T follicular helper cell (primary cell): ENCODE measurements around the gene FSD1.
"Not testable (repeated sequence)": the region's sequence is repeated elsewhere in the genome, so short reads cannot be mapped to it uniquely, and the experiment has no call there.

Experiments
- DNase-seq: peaks from one replicate; pipeline ENCODE4 v3.0.0-alpha.2; 2020; ENCODE audit warnings: low read depth

The FSD1 gene

GRCh38 chr19:4284974-4285373, 19.4 kb upstream of the FSD1 start:
- DNase-seq: no peak

- not testable (repeated sequence) for DNase-seq
Observed at GRCh38 chr19:4286141-4286540, 18.3 kb upstream of the FSD1 start.

GRCh38 chr19:4288091-4288777, 16.2 kb upstream of the FSD1 start:
- no peak for DNase-seq

GRCh38 chr19:4291184-4291732, 13.1 kb upstream of the FSD1 start:
- no peak for DNase-seq

GRCh38 chr19:4292515-4292914, 11.9 kb upstream of the FSD1 start:
- DNase-seq: no peak

- no peak for DNase-seq
Observed at GRCh38 chr19:4294389-4294788, 10.0 kb upstream of the FSD1 start.

- no peak for DNase-seq
Observed at GRCh38 chr19:4295972-4296771, 8.2 kb upstream of the FSD1 start.

GRCh38 chr19:4297901-4298809, 6.2 kb upstream of the FSD1 start:
- no peak for DNase-seq

GRCh38 chr19:4298810-4299550, 5.4 kb upstream of the FSD1 start:
- no peak for DNase-seq

GRCh38 chr19:4300589-4300988, 3.8 kb upstream of the FSD1 start:
- DNase-seq: no peak

- DNase-seq: no peak
Observed at GRCh38 chr19:4301590-4302242, 2.7 kb upstream of the FSD1 start.

GRCh38 chr19:4302243-4302640, 2.2 kb upstream of the FSD1 start, which contains the start of gene TMIGD2:
TSS of gene TMIGD2 (minus strand) at chr19:4302389. CDS start at chr19:4302385, 4 bp downstream.
- DNase-seq: no peak

- DNase-seq: no peak
Observed at GRCh38 chr19:4303819-4304537, 420 bp upstream of the FSD1 start.

- no peak for DNase-seq
Observed at GRCh38 chr19:4305257-4305612, 837 bp downstream of the FSD1 start.

GRCh38 chr19:4305659-4306058, 1.3 kb downstream of the FSD1 start:
- no peak for DNase-seq

GRCh38 chr19:4310247-4311121, 6.1 kb downstream of the FSD1 start:
- no peak for DNase-seq

- DNase-seq: no peak
Observed at GRCh38 chr19:4313847-4314490, 9.6 kb downstream of the FSD1 start.

- no peak for DNase-seq
Observed at GRCh38 chr19:4316956-4317355, 12.6 kb downstream of the FSD1 start.

GRCh38 chr19:4318460-4318859, 14.1 kb downstream of the FSD1 start:
- no peak for DNase-seq
